Sigmoid colon (tissue), 7 donors: Measurements from ENCODE around the gene VANGL1. TPM values are rescaled to one million over a fixed set of nuclear protein-coding genes. Genes with fewer than 3 reads are reported as not detected.

ENCODE experiments used
- DNase-seq: peaks from one replicate; pipeline ENCODE4 v3.0.0-alpha.2; 2019
- H3K27ac ChIP-seq, 4 donors: fragments of 200-600 bp; sonication (generic); one replicate each; pipeline ENCODE4 v1.5.1; 2016 to 2019; ENCODE audit warnings: mild to moderate bottlenecking in 1 of 4
- H3K27me3 ChIP-seq, 3 donors: fragments of 200-600 bp; sonication (generic); one replicate each; pipeline ENCODE4 v1.5.1; 2019; ENCODE audit warnings: mild to moderate bottlenecking in 1 of 3
- H3K36me3 ChIP-seq, 4 donors: fragments of 200-600 bp; sonication (generic); one replicate each; pipeline ENCODE4 v1.5.1; 2016 to 2019
- H3K4me1 ChIP-seq, 4 donors: fragments of 200-600 bp; sonication (generic); one replicate each; pipeline ENCODE4 v1.5.1; 2017 to 2019
- H3K4me3 ChIP-seq, 4 donors: fragments of 200-600 bp; sonication (generic); one replicate each; pipeline ENCODE4 v1.5.1; 2017 to 2019; ENCODE audit warnings: mild to moderate bottlenecking in 2 of 4, moderate library complexity in 1 of 4
- H3K9me3 ChIP-seq, 4 donors: fragments of 200-600 bp in 3 of 4; sonication (generic) in 3 of 4; one replicate each; pipeline versions ENCODE4 v1.5.1 to v1.6.1; 2013 to 2019
- CTCF ChIP-seq, 4 experiments: fragments of 450-650 bp in 3 of 4; fragments of 200-600 bp in 1 of 4; IDR thresholded peaks; one replicate each; pipeline ENCODE4 v1.5.1; 2016 to 2019; ENCODE audit warnings: antibody characterized with exemption in 4 of 4, mild to moderate bottlenecking in 3 of 4, moderate library complexity in 2 of 4
- EP300 ChIP-seq, 4 donors: sonication (generic); formaldehyde crosslinking; IDR thresholded peaks; one replicate each; pipeline ENCODE4 v1.6.1; 2017; ENCODE audit warnings: antibody characterized with exemption in 4 of 4
- POLR2A ChIP-seq, 2 donors: fragments of 450-650 bp; IDR thresholded peaks; one replicate each; pipeline ENCODE4 v1.6.1; 2016; ENCODE audit warnings: antibody characterized with exemption in 2 of 2, mild to moderate bottlenecking in 2 of 2, moderate library complexity in 2 of 2
- POLR2AphosphoS5 ChIP-seq, 4 donors: sonication (generic); formaldehyde crosslinking; IDR thresholded peaks; one replicate each; pipeline ENCODE4 v1.6.1; 2017; ENCODE audit warnings: antibody characterized with exemption in 4 of 4
- WGBS, 2 donors: extraction: QIAGEN DNeasy Blood & Tissue Kit; methylation state at CpG; one replicate each; pipeline ENCODE4 v1.1.7; 2013; 5-methylcytosine and 5-hydroxymethylcytosine counted together
- intact Hi-C: fragments of 100-400 bp; cut with DNase I; formaldehyde crosslinking; loops from one replicate; pipeline ENCODE4 v1.15.1; 2023
- polyA plus RNA-seq, 3 donors: library from polyadenylated mRNA; stranded (reverse); fragments of 200-250 nt; gene quantifications; one replicate each; pipeline ENCODE4 v1.2.3, GENCODE V29; 2013
- total RNA-seq, 4 donors: library from RNA; depleted of rRNA; stranded (reverse); fragments of >200 nt; gene quantifications; one replicate each; pipeline ENCODE4 v1.1.0, GENCODE V29; 2016
- donor health status: healthy with polysubstance abuse.
- donor health status: Bipolar disorder and iron deficiency.
- donor health status: healthy.

Gene VANGL1
- total and polyA plus RNA-seq, 7 donors = 1.2 to 14.7 (median 7.1) TPM

GRCh38 chr1:115661157-115661556 is 19.4 kb downstream of the VANGL1 start:
- DNase-seq = no peak
- WGBS, 2 donors = 94 to 97% methylated on average over 1 of the region's 1 CpG
- Histone ChIP-seq H3K27ac (no peak overlapping the region), H3K9me3 (no peaks in the 10 kb centered on the region), H3K4me1 (peaks cover 0 to 20% (median 10%) of the 10 kb centered on the region in 4 donors), H3K36me3 (peaks cover 0 to 58% (median 19%) of the 10 kb centered on the region in 4 donors), H3K4me3 (no peak overlapping the region), H3K27me3 (no peaks in the 10 kb centered on the region)
- no peak for TF ChIP-seq CTCF (IDR thresholded peaks at IDR 0.05)
- no peak for TF ChIP-seq POLR2A (IDR thresholded peaks at IDR 0.05)
- intact Hi-C loops = no loop called here

- TF ChIP-seq EP300 (IDR thresholded peaks at IDR 0.05) = no peak
- no peak for TF ChIP-seq POLR2AphosphoS5 (IDR thresholded peaks at IDR 0.05)
- no peak for TF ChIP-seq CTCF (IDR thresholded peaks at IDR 0.05)
- no peak for TF ChIP-seq POLR2A (IDR thresholded peaks at IDR 0.05)
- H3K4me3 ChIP-seq = no peak overlapping the region
- no peak for DNase-seq
- 33 to 78% methylated on average over 7 of the region's 7 CpGs for WGBS, 2 donors
- peaks cover 0 to 51% (median 18%) of the 10 kb centered on the region in 4 donors for H3K36me3 ChIP-seq
- H3K4me1 ChIP-seq = peaks cover 0 to 51% (median 20%) of the 10 kb centered on the region in 4 donors
- intact Hi-C loops = no loop called here
- no peaks in the 10 kb centered on the region for H3K27me3 ChIP-seq
- H3K27ac ChIP-seq = peak overlapping the region in 3 of 4 donors; percentile 61 to 93 (median 85)
- H3K9me3 ChIP-seq = no peaks in the 10 kb centered on the region
These were observed 23.7 kb downstream of the VANGL1 start for GRCh38 chr1:115665319-115666096.

- TF ChIP-seq POLR2AphosphoS5 (IDR thresholded peaks at IDR 0.05) (no peak), EP300 (IDR thresholded peaks at IDR 0.05) (no peak), CTCF (IDR thresholded peaks at IDR 0.05) (no peak), POLR2A (IDR thresholded peaks at IDR 0.05) (no peak)
- Histone ChIP-seq H3K4me1 (peaks cover 0 to 58% (median 27%) of the 10 kb centered on the region in 4 donors), H3K36me3 (peaks cover 0 to 44% (median 16%) of the 10 kb centered on the region in 4 donors), H3K27me3 (no peaks in the 10 kb centered on the region), H3K27ac (peak overlapping the region; percentile 48 to 93 (median 73)), H3K4me3 (no peak overlapping the region), H3K9me3 (no peaks in the 10 kb centered on the region)
- WGBS, 2 donors = 87 to 93% methylated on average over 6 of the region's 6 CpGs
- intact Hi-C loops = no loop called here
- DNase-seq = no peak
These were observed 24.4 kb downstream of the VANGL1 start for GRCh38 chr1:115666206-115666605.

- TF ChIP-seq POLR2AphosphoS5 (IDR thresholded peaks at IDR 0.05) (no peak), CTCF (IDR thresholded peaks at IDR 0.05) (no peak), EP300 (IDR thresholded peaks at IDR 0.05) (no peak), POLR2A (IDR thresholded peaks at IDR 0.05) (no peak)
- WGBS, 2 donors = 90 to 91% methylated on average over 4 of the region's 4 CpGs
These were observed 24.9 kb downstream of the VANGL1 start for GRCh38 chr1:115666702-115667101.

More at GRCh38 chr1:115666702-115667101, 24.9 kb downstream of the VANGL1 start:
- intact Hi-C loops = no loop called here
- Histone ChIP-seq H3K4me3 (no peak overlapping the region), H3K36me3 (peaks cover 0 to 42% (median 16%) of the 10 kb centered on the region in 4 donors), H3K27me3 (no peaks in the 10 kb centered on the region), H3K9me3 (no peaks in the 10 kb centered on the region), H3K4me1 (peaks cover 0 to 63% (median 32%) of the 10 kb centered on the region in 4 donors), H3K27ac (peak overlapping the region; percentile 48 to 93 (median 73))
- peak; percentile 78 for DNase-seq
